Mononuclear cell (primary cell): ENCODE data around the gene FBXL2. TPM values are rescaled to one million over a fixed set of nuclear protein-coding genes. Genes with fewer than 3 reads are reported as not detected.
"Not testable (repeated sequence)": the region's sequence is repeated elsewhere in the genome, so short reads cannot be mapped to it uniquely, and the experiment has no call there.

ENCODE experiments used
- H3K27me3 ChIP-seq: 2 replicates; pipeline ENCODE4 v1.6.0; 2011; ENCODE audit warnings: low read length, control low read depth; ENCODE audit not compliant: insufficient read depth
- H3K4me1 ChIP-seq: 2 replicates; pipeline ENCODE4 v1.5.1; 2011; ENCODE audit warnings: mild to moderate bottlenecking, low read length, control low read depth; ENCODE audit not compliant: insufficient read depth
- H3K4me3 ChIP-seq: 2 replicates; pipeline ENCODE4 v1.5.1; 2011; ENCODE audit warnings: mild to moderate bottlenecking, low read length, moderate library complexity
- H3K9me3 ChIP-seq: 2 replicates; pipeline ENCODE4 v1.5.1; 2011; ENCODE audit warnings: low read depth, mild to moderate bottlenecking, control low read depth, low read length
- total RNA-seq: library from RNA; depleted of rRNA; stranded (reverse); fragments of >200 nt; gene quantifications from one replicate; pipeline ENCODE4 v1.2.3, GENCODE V29; 2012

The FBXL2 gene
- total RNA-seq, 1 donor: 0.10 TPM

GRCh38 chr3:33424606-33425452 is 147.6 kb downstream of the FBXL2 start:
- Histone ChIP-seq H3K4me1 (peaks cover 49% of the 10 kb centered on the region), H3K9me3 (no peaks in the 10 kb centered on the region), H3K27me3 (no peaks in the 10 kb centered on the region), H3K4me3 (no peak overlapping the region)

- no peak overlapping the region for H3K4me3 ChIP-seq
- H3K9me3 ChIP-seq: no peaks in the 10 kb centered on the region
- no peaks in the 10 kb centered on the region for H3K27me3 ChIP-seq
- peaks cover 48% of the 10 kb centered on the region for H3K4me1 ChIP-seq
Measured at GRCh38 chr3:33425453-33425852, 148.2 kb downstream of the FBXL2 start.

- H3K9me3 ChIP-seq: no peaks in the 10 kb centered on the region
- no peak overlapping the region for H3K4me3 ChIP-seq
- no peaks in the 10 kb centered on the region for H3K27me3 ChIP-seq
- peaks cover 48% of the 10 kb centered on the region for H3K4me1 ChIP-seq
Measured at GRCh38 chr3:33426068-33426467, 148.8 kb downstream of the FBXL2 start.

GRCh38 chr3:33426630-33427317 is 149.5 kb downstream of the FBXL2 start:
- H3K4me1 ChIP-seq: peaks cover 50% of the 10 kb centered on the region
- no peak overlapping the region for H3K4me3 ChIP-seq
- H3K27me3 ChIP-seq: no peaks in the 10 kb centered on the region
- H3K9me3 ChIP-seq: no peaks in the 10 kb centered on the region

- Histone ChIP-seq H3K27me3 (no peaks in the 10 kb centered on the region), H3K4me3 (no peak overlapping the region), H3K9me3 (no peaks in the 10 kb centered on the region), H3K4me1 (peaks cover 67% of the 10 kb centered on the region)
Measured at GRCh38 chr3:33428734-33429133, 151.5 kb downstream of the FBXL2 start.

GRCh38 chr3:33429306-33429705 is 152.1 kb downstream of the FBXL2 start:
- not testable (repeated sequence) for H3K4me3 ChIP-seq, H3K27me3 ChIP-seq, H3K9me3 ChIP-seq
- peaks cover 71% of the 10 kb centered on the region for H3K4me1 ChIP-seq

- peaks cover 68% of the 10 kb centered on the region for H3K4me1 ChIP-seq
- no peaks in the 10 kb centered on the region for H3K27me3 ChIP-seq
- no peaks in the 10 kb centered on the region for H3K9me3 ChIP-seq
- H3K4me3 ChIP-seq: no peak overlapping the region
Measured at GRCh38 chr3:33430061-33430460, 152.8 kb downstream of the FBXL2 start.

GRCh38 chr3:33430571-33430970 is 153.3 kb downstream of the FBXL2 start:
- Histone ChIP-seq H3K4me3 (no peak overlapping the region), H3K4me1 (peaks cover 67% of the 10 kb centered on the region), H3K9me3 (no peaks in the 10 kb centered on the region), H3K27me3 (no peaks in the 10 kb centered on the region)

GRCh38 chr3:33433843-33434242 is 156.6 kb downstream of the FBXL2 start:
- H3K27me3 ChIP-seq: no peaks in the 10 kb centered on the region
- H3K4me3 ChIP-seq: no peak overlapping the region
- H3K4me1 ChIP-seq: peaks cover 79% of the 10 kb centered on the region
- H3K9me3 ChIP-seq: no peaks in the 10 kb centered on the region

Other genes with a start within 250 kb of the FBXL2 start
- gene GLB1, start 180.3 kb upstream of the FBXL2 start, total RNA-seq: 29.2 TPM
- 6.3 TPM for gene TMPPE, start 180.3 kb upstream of the FBXL2 start, total RNA-seq
- gene CRTAP, start 163.4 kb upstream of the FBXL2 start, total RNA-seq: 102 TPM
- under 0.01 TPM for gene SUSD5, start 58.6 kb upstream of the FBXL2 start, total RNA-seq
- gene UBP1, start 163.0 kb downstream of the FBXL2 start, total RNA-seq: 93.8 TPM